ENCODE results near the gene ARHGEF2.
"Not testable (repeated sequence)": the region's sequence is repeated elsewhere in the genome, so short reads cannot be mapped to it uniquely, and the experiment has no call there.

ARHGEF2 gene

DNA sequence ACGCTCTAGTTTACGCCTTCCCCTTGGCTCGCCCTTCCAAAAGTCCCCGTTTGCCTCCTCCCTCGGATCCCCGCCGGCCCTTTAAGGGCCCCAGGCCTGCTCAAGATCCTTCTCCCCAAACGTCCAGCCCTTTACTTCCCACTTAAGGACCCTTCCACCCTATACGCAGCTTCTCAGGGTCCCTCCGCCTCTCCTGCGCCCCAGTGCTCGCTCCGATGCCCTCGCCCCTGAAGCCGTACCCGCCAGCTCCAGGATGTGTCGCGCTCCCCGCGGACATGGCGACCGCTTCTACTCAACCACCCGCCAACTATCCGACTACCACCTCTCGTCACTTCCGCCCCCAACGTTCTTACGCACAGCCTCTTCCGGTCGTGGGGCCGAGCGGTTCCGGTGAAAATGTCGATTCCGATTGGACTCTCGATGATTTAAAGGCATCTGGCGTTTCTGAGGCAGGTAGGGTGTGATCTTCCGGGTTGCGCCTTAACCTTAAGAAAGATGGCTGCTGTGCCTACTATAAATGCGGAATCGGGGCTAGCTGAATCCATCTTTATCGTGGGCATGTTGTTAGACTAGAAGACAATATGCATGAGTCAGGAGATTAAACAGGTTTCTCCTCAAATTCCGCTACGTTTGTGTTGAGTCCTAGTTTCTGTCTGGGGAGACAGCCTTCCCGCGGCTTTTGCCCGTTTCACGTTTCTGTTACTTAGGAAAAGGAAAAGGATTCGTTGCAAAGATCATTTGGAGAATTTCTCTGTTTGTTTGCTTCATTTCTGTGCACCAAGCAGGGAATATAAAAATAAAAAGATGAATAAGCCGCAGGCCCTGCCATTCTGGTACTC lies 44.0 kb downstream of the ARHGEF2 start, which contains the start of gene KHDC4:
KHDC4 (minus strand) TSS at position 317 of the 839 bp plus-strand sequence; CDS start at position 277, 40 bp downstream.
- TF ChIP-seq ZNF274 (IDR thresholded peaks at IDR 0.05; ENCODE audit: low read depth, low read length): no peak
- peak within 1 kb of the TSS; percentile 82 for H3K4me3 ChIP-seq (ENCODE audit: low read length)

DNA sequence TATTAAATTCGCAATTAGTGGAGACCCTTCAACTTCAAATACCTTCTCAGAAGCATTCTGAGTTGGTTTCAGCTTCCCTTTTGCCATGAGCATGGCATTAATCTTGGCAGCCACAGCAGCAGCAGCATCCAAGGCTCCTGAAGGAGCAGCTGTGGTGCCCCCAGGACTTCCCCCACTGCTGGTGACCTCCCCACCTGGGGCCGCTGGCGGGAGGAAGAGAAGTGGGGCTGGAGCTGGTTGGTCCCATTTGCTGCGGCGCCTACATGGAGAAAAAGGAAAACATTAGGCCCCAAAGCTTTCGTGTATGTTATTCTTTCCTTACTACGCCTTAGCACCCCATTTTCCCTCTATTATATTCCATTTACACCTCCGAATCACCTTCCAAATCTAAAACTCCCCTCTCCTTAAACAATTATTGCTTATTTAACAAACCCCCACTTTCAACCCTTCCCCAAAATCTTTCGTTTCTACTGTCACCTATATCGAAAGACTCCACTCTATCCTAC lies 44.7 kb downstream of the ARHGEF2 start:
- no peak for TF ChIP-seq ZNF274 (IDR thresholded peaks at IDR 0.05; ENCODE audit: low read depth, low read length)

DNA sequence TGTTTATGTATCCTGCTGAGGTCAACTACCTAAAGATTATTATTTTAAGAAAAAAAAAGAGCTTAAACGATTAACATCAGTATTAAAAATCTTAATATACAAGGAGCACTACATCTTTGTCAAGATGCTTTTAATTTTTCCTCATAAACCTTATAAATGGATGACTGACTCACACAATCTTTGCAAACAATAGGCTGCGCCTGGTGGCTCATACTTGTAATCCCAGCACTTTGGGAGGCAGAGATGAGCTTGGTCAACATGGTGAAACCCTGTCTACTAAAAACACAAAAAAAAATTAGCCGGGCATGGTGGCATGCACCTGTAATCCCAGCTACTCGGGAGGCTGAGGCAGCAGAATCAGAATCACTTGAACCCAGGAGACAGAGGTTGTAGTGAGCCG lies 45.9 kb downstream of the ARHGEF2 start:
- peak overlapping the region; percentile 53 for H3K4me3 ChIP-seq (ENCODE audit: low read length)
- TF ChIP-seq ZNF274 (IDR thresholded peaks at IDR 0.05; ENCODE audit: low read depth, low read length): no peak

More for the DNA sequence above, 44.7 kb downstream of the ARHGEF2 start:
- peak overlapping the region; percentile 82 for H3K4me3 ChIP-seq (ENCODE audit: low read length)

DNA sequence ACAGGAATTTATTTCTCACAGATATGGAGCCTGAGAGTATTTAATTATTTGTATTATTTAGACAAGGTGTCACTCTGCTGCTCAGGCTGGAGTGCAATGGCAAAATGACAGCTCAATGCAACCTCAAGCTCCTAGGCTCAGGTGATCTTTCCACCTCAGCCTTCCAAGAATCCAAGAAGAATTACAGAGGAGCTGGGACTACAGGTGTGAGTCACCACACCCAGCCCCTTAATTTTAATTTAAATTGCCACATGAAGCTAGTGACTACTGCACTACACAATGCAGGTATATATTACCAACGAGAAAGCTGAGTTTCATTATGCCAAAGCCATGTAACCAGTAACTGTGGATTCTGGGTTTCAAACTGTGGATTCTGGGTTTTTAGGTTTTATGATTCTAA lies 46.3 kb downstream of the ARHGEF2 start:
- peak overlapping the region; percentile 22 for H3K4me3 ChIP-seq (ENCODE audit: low read length)
- TF ChIP-seq ZNF274 (IDR thresholded peaks at IDR 0.05; ENCODE audit: low read depth, low read length): no peak

DNA sequence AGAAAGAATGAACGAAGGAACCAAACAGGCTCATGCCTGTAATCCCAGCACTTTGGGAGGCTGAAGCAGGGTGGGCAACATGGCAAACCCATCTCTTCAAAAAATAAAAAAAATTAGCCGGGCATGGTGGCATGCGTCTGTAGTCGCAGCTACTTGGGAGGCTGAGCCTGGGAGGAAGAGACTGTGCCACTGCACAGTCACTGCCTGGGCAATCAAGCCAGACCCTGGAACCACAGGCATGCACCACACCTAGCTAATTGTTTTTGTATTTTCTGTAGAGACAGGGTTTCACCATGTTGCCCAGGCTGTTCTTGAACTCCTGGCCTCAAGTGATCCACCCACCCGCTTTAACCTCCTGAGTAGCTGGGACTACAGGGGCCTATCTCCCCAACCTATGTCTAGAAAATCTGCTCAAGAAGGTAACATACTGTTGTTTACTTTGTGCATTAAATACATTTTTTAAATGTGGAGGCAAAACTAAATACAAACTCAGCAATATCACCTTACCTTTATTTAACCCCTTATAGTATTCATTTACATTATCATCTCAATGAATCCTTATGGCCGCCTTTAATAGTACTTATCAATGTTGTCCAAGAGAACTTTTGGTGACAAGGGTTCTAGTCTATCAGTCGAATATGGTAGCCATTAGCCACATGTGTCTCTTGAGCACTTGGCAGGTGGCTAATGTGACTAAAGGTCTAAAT lies 46.9 kb downstream of the ARHGEF2 start:
- H3K4me3 ChIP-seq (ENCODE audit: low read length): peak overlapping the region; percentile 22; the same call in 1 of the 2 replicates
- no peak for TF ChIP-seq ZNF274 (IDR thresholded peaks at IDR 0.05; ENCODE audit: low read depth, low read length)

DNA sequence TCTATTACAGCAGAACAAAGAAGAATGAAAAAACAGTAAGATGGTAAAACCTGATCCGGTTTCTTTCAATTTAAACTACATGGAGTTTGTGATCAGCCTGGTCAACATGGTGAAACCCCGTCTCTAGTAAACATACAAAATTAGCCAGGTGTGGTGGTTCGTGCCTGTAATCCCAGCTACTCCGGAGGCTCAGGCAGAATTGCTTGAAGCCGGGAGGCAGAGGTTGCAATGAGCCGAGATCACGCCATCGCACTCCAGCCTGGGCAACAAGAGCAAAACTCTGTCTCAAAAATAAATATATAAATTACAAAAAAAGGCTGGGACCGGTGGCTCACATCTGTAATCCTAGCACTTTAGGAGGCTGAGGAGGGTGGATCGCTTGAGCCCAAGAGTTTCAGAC lies 47.6 kb downstream of the ARHGEF2 start:
- H3K4me3 ChIP-seq (ENCODE audit: low read length): not testable (repeated sequence)

DNA sequence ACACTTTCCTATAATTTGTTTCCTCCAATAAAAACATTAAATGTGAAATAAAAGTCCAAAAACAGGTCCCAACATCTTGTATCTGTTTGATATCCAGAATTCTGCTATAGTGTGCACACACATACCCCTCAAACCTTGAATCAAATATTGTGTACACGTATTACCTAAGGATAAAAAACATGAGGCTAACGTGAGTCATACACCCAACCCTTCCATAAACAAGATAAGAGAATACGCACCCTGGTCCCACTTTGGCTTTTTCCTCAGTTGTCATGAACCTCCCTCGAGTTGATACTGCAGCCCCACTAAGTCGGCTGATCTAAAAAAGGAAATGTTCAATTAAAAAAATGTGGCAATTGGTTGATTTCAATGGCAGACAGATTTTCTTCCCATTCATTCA lies 49.3 kb downstream of the ARHGEF2 start:
- no peak for TF ChIP-seq ZNF274 (IDR thresholded peaks at IDR 0.05; ENCODE audit: low read depth, low read length)
- no peak overlapping the region for H3K4me3 ChIP-seq (ENCODE audit: low read length)

DNA sequence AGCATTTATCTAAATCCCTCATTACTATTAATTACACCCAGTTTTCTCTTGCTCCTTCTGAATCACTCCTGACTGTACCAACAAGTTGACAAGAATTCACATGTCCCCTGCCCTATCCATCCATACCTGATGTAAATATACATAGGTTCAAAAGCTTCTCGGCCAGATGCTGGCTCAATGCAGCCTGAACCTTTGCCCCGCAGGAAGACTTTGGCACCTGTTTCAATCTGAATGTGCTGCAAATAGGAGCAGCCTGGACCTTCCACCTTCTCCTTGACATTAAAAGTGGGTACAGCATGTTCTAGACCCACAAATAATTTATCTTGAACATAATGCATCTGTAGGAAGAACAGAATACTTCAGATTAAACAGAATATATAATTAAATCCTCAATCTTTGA lies 52.8 kb downstream of the ARHGEF2 start:
- H3K4me3 ChIP-seq (ENCODE audit: low read length): no peak overlapping the region
- no peak for TF ChIP-seq ZNF274 (IDR thresholded peaks at IDR 0.05; ENCODE audit: low read depth, low read length)

DNA sequence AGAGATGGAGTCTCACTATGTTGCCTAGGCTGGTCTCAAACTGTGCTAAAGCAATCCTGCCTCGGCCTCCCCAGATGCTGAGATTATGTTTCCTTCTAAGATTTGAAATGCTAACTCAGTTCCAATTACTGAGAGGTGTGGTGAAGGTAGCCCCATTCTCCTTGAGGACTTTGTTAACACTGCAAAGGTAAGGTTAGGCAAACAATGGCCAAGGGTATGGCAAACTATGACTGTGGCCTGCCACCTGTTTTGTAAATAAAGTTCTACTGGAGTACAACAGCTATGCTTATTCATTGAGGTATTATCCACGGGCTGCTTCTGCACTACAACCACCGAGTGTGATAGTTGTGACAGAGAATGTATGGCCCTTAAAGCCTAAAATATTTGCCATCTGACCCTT lies 57.6 kb downstream of the ARHGEF2 start:
- TF ChIP-seq ZNF274 (IDR thresholded peaks at IDR 0.05; ENCODE audit: low read depth, low read length): no peak
- H3K4me3 ChIP-seq (ENCODE audit: low read length): no peak overlapping the region

GRCh38 chr1:155919801-155920200 lies 58.5 kb downstream of the ARHGEF2 start:
- TF ChIP-seq ZNF274 (IDR thresholded peaks at IDR 0.05; ENCODE audit: low read depth, low read length): no peak
- no peak overlapping the region for H3K4me3 ChIP-seq (ENCODE audit: low read length)

- H3K4me3 ChIP-seq (ENCODE audit: low read length): no peak overlapping the region
- no peak for TF ChIP-seq ZNF274 (IDR thresholded peaks at IDR 0.05; ENCODE audit: low read depth, low read length)
These were observed 59.7 kb downstream of the ARHGEF2 start for GRCh38 chr1:155918660-155919059.

DNA sequence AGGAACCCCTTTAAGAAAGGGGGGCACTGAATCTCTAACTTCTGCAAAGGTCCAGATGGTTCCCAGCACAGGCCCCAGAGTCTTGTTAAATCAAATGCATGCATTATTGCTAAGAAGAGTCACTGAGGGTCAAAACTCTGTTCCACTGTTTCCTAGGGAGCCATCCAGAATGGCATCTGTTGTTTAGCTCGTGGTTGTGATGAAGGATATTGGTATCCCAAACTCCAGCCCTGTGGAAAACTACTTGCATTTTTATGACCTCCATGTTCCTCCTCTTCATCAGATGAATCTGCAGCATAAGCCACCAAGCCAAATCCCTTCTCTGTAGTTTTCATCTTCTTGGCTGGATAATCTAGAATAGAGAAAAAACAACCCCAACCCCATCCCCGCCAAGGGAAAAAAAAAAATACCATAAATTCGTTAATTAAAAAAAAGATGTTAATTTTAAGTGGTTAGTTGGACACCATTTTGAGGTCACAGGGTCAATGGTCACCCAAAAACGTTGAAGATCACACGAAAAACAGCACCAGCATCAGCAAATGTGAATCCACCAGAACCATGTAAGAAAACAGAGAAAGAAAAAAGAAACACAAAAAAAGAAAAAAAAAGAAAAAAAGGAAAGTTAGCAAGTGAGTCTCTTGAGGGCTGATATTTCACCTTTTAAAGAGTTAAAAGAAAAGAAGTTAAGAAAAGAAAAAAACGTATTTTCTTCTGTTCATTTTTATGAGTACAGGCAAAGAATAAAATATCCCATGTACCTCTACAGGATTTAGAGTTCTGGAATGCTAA lies 64.2 kb downstream of the ARHGEF2 start:
- TF ChIP-seq ZNF274 (IDR thresholded peaks at IDR 0.05; ENCODE audit: low read depth, low read length): no peak
- H3K4me3 ChIP-seq (ENCODE audit: low read length): no peak overlapping the region

GRCh38 chr1:155912056-155912536 lies 66.3 kb downstream of the ARHGEF2 start:
- H3K4me3 ChIP-seq (ENCODE audit: low read length): no peak overlapping the region
- TF ChIP-seq ZNF274 (IDR thresholded peaks at IDR 0.05; ENCODE audit: low read depth, low read length): no peak
